Sciatic nerve (tissue), 2 donors: ENCODE data around the gene CROCC. TPM values are rescaled to one million over a fixed set of nuclear protein-coding genes. Genes with fewer than 3 reads are reported as not detected.

Experiments used
- ATAC-seq: fragments of 200-7000 bp; cut with Tn5 transposase; one replicate; pipeline ENCODE4 v1.9.1; 2020; ENCODE audit warnings: mild to moderate bottlenecking, moderate library complexity
- DNase-seq: peaks from one replicate; pipeline ENCODE4 v3.0.0-alpha.2; 2020; ENCODE audit warnings: low spot score
- intact Hi-C: fragments of 100-400 bp; cut with DNase I; formaldehyde crosslinking; loops from one replicate; pipeline ENCODE4 v1.14.2; 2022
- total RNA-seq: library from RNA; stranded (reverse); fragmentation: NEBNext Ultra II Directional; extraction: Animal tissue kit (Norgen Biotek cat#: 25700); gene quantifications from one replicate; pipeline ENCODE4 v1.2.1, GENCODE V29; 2021
- donor health status: DM: no; HTN: no; CAD: no.
- donor health status: DM: no; HTN: no; CAD: no.

Gene CROCC
- total RNA-seq, 1 donor from 2014 or later = 35.7 TPM

- intact Hi-C loops = no loop called here
- ATAC-seq = peak; percentile 2
- DNase-seq = no peak
These were observed 91.2 kb downstream of the CROCC start for GRCh38 chr1:17012775-17013490.

- ATAC-seq (peak; percentile 73), DNase-seq (peak; percentile 70)
- intact Hi-C loops = no loop called here
These were observed 92.0 kb downstream of the CROCC start for GRCh38 chr1:17013491-17014320.

GRCh38 chr1:17014671-17015567 is 93.2 kb downstream of the CROCC start:
- ATAC-seq (no peak), DNase-seq (peak; percentile 21)
- intact Hi-C loops = no loop called here

GRCh38 chr1:17016317-17016661 is 94.6 kb downstream of the CROCC start:
- ATAC-seq (peak; percentile 13), DNase-seq (no peak)
- intact Hi-C loops = no loop called here

GRCh38 chr1:17017435-17017834 is 95.7 kb downstream of the CROCC start:
- intact Hi-C loops = no loop called here
- DNase-seq = peak; percentile 31
- ATAC-seq = no peak

- DNase-seq (no peak), ATAC-seq (no peak)
- intact Hi-C loops = no loop called here
These were observed 97.1 kb downstream of the CROCC start for GRCh38 chr1:17018849-17019248.

DNA sequence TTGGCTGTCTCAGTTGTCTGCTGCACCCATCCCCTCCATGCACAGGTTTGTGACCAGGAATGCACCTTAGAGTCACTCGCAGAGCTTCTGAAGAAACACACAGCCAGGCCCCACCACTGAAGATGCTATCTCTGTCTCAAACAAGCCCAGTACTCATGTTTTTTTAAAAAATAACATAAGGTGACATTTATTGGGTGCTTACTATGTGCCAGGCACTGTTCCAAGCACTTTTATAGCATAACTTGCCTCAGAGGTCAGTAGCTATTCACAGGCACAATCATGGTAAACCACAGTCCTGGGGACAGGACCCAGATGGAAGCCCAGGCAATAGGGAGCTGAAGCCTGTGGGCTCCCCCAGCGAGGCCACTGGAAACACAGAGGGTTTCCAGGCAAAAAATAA is 98.8 kb downstream of the CROCC start:
- DNase-seq (no peak), ATAC-seq (no peak)
- intact Hi-C loops = no loop called here

DNA sequence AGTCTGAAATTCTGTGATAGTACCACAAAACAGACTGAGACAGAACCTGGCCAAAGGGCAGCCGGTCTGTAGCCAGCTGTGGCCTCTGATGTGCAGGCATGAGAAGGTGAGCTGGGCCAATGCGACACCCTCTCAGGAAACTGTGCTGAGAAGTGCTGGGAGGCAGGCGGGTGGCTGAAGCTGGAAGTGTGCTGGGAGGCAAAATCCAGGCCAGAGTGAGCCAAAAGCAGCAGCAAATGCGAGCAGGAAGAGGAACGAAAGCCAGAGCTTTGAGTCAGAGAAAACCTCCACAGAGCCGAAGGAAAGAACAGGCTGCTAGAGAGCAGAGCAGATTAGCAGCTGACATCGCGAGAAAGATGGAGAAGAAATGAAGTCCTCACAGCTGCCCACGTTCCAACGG is 100.2 kb downstream of the CROCC start:
- intact Hi-C loops = no loop called here
- DNase-seq = peak; percentile 39
- no peak for ATAC-seq

Other genes with a start within 250 kb of the CROCC start
- 13,769 TPM for gene RNU1-4, start 181.4 kb upstream of the CROCC start, total RNA-seq
- gene RNU1-2, start 26.0 kb upstream of the CROCC start, total RNA-seq = 13,769 TPM
- 17.3 TPM for gene MFAP2, start 58.7 kb downstream of the CROCC start, total RNA-seq
- 40.8 TPM for gene ATP13A2, start 90.0 kb downstream of the CROCC start, total RNA-seq
- gene SDHB, start 132.1 kb downstream of the CROCC start, total RNA-seq = 69.4 TPM
- gene PADI2, start 197.5 kb downstream of the CROCC start, total RNA-seq = 21.2 TPM